OCI-LY3 (cell line): ENCODE measurements around the gene F10.
"Not testable (repeated sequence)": the region's sequence is repeated elsewhere in the genome, so short reads cannot be mapped to it uniquely, and the experiment has no call there.

Experiments used
- H2AFZ ChIP-seq: fragments of 200-600, 300-600 bp; shearing (Covaris generic); 2 replicates; pipeline ENCODE4 v1.6.0; 2014; ENCODE audit warnings: antibody characterized with exemption, low read depth, low read length
- H3K27ac ChIP-seq: fragments of 200-600, 300-600 bp; sonication (generic); 2 replicates; pipeline ENCODE4 v1.5.1; 2014; ENCODE audit warnings: mild to moderate bottlenecking, low read length, moderate library complexity, mixed read lengths
- H3K27me3 ChIP-seq: fragments of 200-600, 300-600 bp; sonication (generic); 2 replicates; pipeline ENCODE4 v1.6.1; 2014; ENCODE audit warnings: low read depth, low read length, mixed read lengths
- H3K36me3 ChIP-seq: fragments of 200-600, 300-600 bp; sonication (generic); replicated peaks from 2 replicates; pipeline ENCODE3; 2014; ENCODE audit warnings: low read depth, low read length, mixed read lengths
- H3K4me1 ChIP-seq: fragments of 300-600, 200-600 bp; sonication (generic); 2 replicates; pipeline ENCODE4 v1.6.1; 2014; ENCODE audit warnings: low read length, mixed read lengths
- H3K4me2 ChIP-seq: fragments of 200-600, 300-600 bp; sonication (generic); 2 replicates; pipeline ENCODE4 v1.6.1; 2014; ENCODE audit warnings: low read length, mixed read lengths
- H3K4me3 ChIP-seq: fragments of 300-600, 200-600 bp; sonication (generic); 2 replicates; pipeline ENCODE4 v1.5.1; 2014; ENCODE audit warnings: antibody characterized with exemption, mild to moderate bottlenecking, low read length, moderate library complexity
- H3K79me2 ChIP-seq: fragments of 300-600, 200-600 bp; shearing (Covaris generic); 2 replicates; pipeline ENCODE4 v1.6.1; 2014; ENCODE audit warnings: mild to moderate bottlenecking, low read length, mixed read lengths
- H3K9ac ChIP-seq: fragments of 300-600, 200-600 bp; shearing (Covaris generic); 2 replicates; pipeline ENCODE4 v1.6.0; 2014; ENCODE audit warnings: mild to moderate bottlenecking, low read length, moderate library complexity
- H3K9me3 ChIP-seq: fragments of 200-600, 300-600 bp; shearing (Covaris generic); 2 replicates; pipeline ENCODE4 v1.6.1; 2014; ENCODE audit warnings: low read length, mixed read lengths; ENCODE audit not compliant: insufficient read depth
- H4K20me1 ChIP-seq: fragments of 200-600, 300-600 bp; sonication (generic); 2 replicates; pipeline ENCODE4 v1.6.1; 2016; ENCODE audit warnings: low read length, mixed read lengths; ENCODE audit not compliant: insufficient read depth
- EZH2phosphoT487 ChIP-seq: fragments of 200-600 bp; shearing (Covaris generic); IDR thresholded peaks from 2 replicates; pipeline ENCODE4 v1.6.1; 2018; ENCODE audit warnings: antibody characterized with exemption, mixed run types, low read depth
- TF ChIP-seq, protein P1 (sequence below): fragments of 200-600, 300-600 bp; sonication (generic); IDR thresholded peaks from 2 replicates; pipeline ENCODE4 v1.5.1; 2014; ENCODE audit warnings: antibody characterized with exemption, low read length, low read depth

F10 gene

DNA sequence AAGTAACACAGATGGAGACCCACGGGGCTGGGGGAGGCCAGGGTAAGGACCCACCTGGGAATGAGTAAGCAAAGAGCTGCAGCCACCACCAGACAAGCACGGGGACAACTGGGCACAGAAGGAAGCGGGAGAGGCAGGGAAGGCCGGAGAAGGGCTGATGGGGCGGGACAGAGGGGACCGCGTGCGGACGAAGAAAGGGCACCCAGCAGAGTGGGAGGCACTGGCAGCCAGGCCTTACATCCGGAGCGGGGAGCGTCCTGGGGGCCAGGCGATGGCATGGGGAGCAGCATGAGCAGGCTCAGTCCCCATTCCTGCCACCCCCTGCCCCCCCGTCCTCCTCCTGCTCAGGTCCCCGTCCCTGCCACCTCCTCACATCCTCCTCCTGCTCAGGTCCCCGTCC is 38.8 kb downstream of the F10 start:
- Histone ChIP-seq H3K4me1 (peaks cover 10% of the 10 kb centered on the region), H3K9ac (no peak overlapping the region), H3K27ac (no peak overlapping the region), H3K27me3 (peaks cover 12% of the 10 kb centered on the region), H3K9me3 (0 out of 2 replicates have a peak, but pooled peaks cover 1% of the 10 kb centered on the region), H3K4me3 (no peak overlapping the region), H2AFZ (no peak overlapping the region), H3K4me2 (peak overlapping the region; percentile 8; the same call in 1 of the 2 replicates), H3K79me2 (no peaks in the 10 kb centered on the region), H4K20me1 (no peaks in the 10 kb centered on the region; the same call in 1 of the 2 replicates), H3K36me3 (no peaks in the 10 kb centered on the region)
- TF ChIP-seq, protein P1, sequence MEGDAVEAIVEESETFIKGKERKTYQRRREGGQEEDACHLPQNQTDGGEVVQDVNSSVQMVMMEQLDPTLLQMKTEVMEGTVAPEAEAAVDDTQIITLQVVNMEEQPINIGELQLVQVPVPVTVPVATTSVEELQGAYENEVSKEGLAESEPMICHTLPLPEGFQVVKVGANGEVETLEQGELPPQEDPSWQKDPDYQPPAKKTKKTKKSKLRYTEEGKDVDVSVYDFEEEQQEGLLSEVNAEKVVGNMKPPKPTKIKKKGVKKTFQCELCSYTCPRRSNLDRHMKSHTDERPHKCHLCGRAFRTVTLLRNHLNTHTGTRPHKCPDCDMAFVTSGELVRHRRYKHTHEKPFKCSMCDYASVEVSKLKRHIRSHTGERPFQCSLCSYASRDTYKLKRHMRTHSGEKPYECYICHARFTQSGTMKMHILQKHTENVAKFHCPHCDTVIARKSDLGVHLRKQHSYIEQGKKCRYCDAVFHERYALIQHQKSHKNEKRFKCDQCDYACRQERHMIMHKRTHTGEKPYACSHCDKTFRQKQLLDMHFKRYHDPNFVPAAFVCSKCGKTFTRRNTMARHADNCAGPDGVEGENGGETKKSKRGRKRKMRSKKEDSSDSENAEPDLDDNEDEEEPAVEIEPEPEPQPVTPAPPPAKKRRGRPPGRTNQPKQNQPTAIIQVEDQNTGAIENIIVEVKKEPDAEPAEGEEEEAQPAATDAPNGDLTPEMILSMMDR = no peak
- TF ChIP-seq EZH2phosphoT487 = no peak

DNA sequence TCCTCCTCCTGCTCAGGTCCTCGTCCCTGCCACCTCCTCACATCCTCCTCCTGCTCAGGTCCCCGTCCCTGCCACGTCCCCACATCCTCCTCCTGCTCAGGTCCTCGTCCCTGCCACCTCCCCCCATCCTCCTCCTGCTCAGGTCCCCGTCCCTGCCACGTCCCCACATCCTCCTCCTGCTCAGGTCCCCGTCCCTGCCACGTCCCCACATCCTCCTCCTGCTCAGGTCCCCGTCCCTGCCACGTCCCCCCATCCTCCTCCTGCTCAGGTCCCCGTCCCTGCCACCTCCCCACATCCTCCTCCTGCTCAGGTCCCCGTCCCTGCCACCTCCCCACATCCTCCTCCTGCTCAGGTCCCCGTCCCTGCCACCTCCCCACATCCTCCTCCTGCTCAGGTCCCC is 39.4 kb downstream of the F10 start:
- H3K79me2 ChIP-seq, H3K27ac ChIP-seq, H3K4me2 ChIP-seq, H3K36me3 ChIP-seq, H2AFZ ChIP-seq, H3K9me3 ChIP-seq, H3K4me3 ChIP-seq, H3K9ac ChIP-seq, H4K20me1 ChIP-seq: not testable (repeated sequence)
- Histone ChIP-seq H3K27me3 (peaks cover 10% of the 10 kb centered on the region), H3K4me1 (peaks cover 10% of the 10 kb centered on the region)

DNA sequence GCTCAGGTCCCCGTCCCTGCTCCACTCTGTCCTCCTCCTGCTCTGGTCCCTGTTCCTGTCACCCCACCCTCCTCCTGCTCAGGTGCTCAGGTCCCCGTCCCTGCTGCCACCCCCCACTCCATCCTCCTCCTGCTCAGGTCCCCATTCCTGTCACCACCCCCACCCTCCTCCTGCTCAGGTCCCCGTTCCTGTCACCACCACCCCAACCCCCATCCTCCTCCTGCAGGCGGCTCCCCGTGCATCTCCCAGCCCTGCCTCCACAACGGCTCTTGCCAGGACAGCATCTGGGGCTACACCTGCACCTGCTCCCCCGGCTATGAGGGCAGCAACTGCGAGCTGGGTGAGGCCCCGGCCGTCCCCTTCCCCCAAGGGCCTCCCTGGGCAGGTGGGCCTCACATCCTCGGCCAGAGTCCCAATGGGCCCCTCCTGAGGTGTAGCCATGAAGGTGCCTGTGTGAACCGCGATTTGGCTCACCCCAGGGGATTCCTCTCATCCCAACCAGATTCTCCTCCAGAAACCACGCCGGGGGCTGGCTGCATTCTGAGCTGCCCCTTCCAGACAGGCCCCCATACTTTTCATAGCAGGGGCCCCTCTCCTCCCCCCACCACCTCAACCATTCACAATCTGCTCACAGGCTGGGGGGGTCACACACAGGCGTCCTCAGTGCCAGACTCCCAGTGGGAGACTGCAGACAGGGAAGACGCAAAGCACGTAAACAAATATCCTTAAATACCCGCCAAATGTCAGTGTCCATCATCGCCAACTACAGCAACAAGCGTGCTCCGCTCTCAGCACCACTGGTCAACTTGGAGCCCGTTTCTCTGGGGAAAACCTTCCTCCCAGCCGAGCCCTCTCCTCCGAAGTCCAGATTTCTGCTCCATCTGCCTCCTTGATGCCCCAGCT is 40.4 kb downstream of the F10 start:
- H3K27me3 ChIP-seq = peaks cover 6% of the 10 kb centered on the region; the same call in 1 of the 2 replicates
- H3K9ac ChIP-seq = no peak overlapping the region
- no peak overlapping the region for H3K4me3 ChIP-seq
- H3K4me1 ChIP-seq = peaks cover 10% of the 10 kb centered on the region
- H2AFZ ChIP-seq = no peak overlapping the region
- H4K20me1 ChIP-seq = no peaks in the 10 kb centered on the region; the same call in 1 of the 2 replicates
- H3K79me2 ChIP-seq = no peaks in the 10 kb centered on the region
- no peaks in the 10 kb centered on the region for H3K36me3 ChIP-seq
- H3K9me3 ChIP-seq = no peaks in the 10 kb centered on the region
- H3K4me2 ChIP-seq = peak overlapping the region; percentile 26
- H3K27ac ChIP-seq = no peak overlapping the region
- TF ChIP-seq, protein P1 = no peak
- no peak for TF ChIP-seq EZH2phosphoT487

DNA sequence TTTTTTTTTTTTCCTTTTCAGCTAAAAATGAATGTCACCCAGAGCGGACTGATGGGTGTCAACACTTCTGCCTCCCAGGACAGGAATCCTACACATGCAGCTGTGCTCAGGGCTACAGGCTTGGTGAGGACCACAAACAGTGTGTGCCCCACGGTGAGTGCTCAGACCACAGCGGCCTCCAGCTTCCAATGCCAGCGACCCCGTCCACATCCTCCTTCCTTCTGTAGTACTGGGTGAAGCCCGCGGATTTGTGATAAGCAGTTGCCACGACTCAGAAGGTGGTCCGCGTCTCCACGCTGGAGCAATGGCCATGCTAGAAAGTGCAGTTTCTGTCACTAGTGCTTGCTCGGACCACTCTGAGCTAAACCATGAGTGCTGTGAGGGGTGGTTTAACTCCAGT is 41.9 kb downstream of the F10 start:
- no peak overlapping the region for H3K4me2 ChIP-seq
- peaks cover 10% of the 10 kb centered on the region for H3K4me1 ChIP-seq
- no peak overlapping the region for H3K27ac ChIP-seq
- no peak for TF ChIP-seq EZH2phosphoT487
- TF ChIP-seq, protein P1 = no peak
- peaks cover 6% of the 10 kb centered on the region; the same call in 1 of the 2 replicates for H3K27me3 ChIP-seq
- peaks cover 7% of the 10 kb centered on the region for H3K36me3 ChIP-seq
- H3K4me3 ChIP-seq = no peak overlapping the region
- H3K79me2 ChIP-seq = no peaks in the 10 kb centered on the region
- H3K9me3 ChIP-seq = no peaks in the 10 kb centered on the region
- no peak overlapping the region for H2AFZ ChIP-seq
- H4K20me1 ChIP-seq = no peaks in the 10 kb centered on the region; the same call in 1 of the 2 replicates
- H3K9ac ChIP-seq = no peak overlapping the region
